ENCODE data around the gene IQGAP2. TPM values are rescaled to one million over a fixed set of nuclear protein-coding genes. Genes with fewer than 3 reads are reported as not detected.
"Not testable (repeated sequence)": the region's sequence is repeated elsewhere in the genome, so short reads cannot be mapped to it uniquely, and the experiment has no call there.

Gene IQGAP2, protein sequence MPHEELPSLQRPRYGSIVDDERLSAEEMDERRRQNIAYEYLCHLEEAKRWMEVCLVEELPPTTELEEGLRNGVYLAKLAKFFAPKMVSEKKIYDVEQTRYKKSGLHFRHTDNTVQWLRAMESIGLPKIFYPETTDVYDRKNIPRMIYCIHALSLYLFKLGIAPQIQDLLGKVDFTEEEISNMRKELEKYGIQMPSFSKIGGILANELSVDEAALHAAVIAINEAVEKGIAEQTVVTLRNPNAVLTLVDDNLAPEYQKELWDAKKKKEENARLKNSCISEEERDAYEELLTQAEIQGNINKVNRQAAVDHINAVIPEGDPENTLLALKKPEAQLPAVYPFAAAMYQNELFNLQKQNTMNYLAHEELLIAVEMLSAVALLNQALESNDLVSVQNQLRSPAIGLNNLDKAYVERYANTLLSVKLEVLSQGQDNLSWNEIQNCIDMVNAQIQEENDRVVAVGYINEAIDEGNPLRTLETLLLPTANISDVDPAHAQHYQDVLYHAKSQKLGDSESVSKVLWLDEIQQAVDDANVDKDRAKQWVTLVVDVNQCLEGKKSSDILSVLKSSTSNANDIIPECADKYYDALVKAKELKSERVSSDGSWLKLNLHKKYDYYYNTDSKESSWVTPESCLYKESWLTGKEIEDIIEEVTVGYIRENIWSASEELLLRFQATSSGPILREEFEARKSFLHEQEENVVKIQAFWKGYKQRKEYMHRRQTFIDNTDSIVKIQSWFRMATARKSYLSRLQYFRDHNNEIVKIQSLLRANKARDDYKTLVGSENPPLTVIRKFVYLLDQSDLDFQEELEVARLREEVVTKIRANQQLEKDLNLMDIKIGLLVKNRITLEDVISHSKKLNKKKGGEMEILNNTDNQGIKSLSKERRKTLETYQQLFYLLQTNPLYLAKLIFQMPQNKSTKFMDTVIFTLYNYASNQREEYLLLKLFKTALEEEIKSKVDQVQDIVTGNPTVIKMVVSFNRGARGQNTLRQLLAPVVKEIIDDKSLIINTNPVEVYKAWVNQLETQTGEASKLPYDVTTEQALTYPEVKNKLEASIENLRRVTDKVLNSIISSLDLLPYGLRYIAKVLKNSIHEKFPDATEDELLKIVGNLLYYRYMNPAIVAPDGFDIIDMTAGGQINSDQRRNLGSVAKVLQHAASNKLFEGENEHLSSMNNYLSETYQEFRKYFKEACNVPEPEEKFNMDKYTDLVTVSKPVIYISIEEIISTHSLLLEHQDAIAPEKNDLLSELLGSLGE (N-terminal part only)
- 36.8 and 80.7 TPM in 2 replicates for total RNA-seq (2014; rRNA removed; shearing (Covaris generic))

DNA sequence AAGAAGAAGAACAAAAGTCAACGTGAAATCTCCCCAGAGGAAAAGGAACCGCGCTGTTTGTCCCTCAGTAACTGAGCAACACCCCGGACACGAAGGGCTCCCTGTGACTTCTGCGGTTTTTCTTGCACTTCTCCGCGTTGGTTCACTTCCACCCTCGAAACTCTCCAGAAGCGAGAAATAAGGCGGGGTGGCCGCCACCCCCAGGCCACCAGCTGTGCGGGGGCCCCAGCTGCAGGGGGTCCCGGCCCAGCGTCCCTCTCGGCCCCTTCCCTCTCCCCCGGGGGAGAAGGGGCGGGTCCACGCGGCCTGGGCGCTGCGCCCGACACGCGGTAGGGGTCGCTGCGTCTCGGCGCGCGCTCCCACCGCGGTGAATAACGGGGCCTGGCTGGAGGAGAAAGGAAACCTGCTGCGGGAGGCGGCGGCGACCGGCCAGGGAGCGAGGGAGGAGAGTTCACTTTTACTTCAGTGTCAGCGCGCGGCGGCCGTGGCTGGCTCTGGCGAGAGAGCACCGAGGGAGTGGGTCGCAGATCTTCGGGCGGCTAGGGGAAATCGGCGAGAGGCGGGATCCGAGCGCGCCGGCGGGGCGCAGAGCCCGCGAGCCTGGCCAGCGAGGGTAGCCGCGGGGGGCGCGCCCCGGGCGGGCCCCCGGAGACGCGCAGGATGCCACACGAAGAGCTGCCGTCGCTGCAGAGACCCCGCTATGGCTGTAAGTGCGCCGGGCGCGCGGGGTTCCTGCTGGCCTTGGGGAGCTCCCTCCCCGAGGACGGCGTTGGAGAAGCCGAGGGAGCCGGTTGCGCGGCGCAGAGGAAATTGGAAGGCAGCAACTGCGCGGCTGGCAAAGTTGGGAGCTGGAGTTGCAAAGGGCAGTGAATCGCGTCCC is at the start of gene IQGAP2:
TSS of gene IQGAP2 (plus strand) at position 400 of the 880 bp plus-strand sequence. CDS start at position 661, 261 bp downstream.
- peak; percentile 93 for DNase-seq
- H3K4me3 ChIP-seq (ENCODE audit: insufficient read depth, low read depth, low read length), result peak within 1 kb of the TSS; percentile 78
- H3K27me3 ChIP-seq (ENCODE audit: control insufficient read depth, insufficient read depth, low read length), result no peaks in the 10 kb centered on the region
- H3K36me3 ChIP-seq (replicated peaks; ENCODE audit: control insufficient read depth, insufficient read depth, low read length), result no peaks in the 10 kb centered on the region

DNA sequence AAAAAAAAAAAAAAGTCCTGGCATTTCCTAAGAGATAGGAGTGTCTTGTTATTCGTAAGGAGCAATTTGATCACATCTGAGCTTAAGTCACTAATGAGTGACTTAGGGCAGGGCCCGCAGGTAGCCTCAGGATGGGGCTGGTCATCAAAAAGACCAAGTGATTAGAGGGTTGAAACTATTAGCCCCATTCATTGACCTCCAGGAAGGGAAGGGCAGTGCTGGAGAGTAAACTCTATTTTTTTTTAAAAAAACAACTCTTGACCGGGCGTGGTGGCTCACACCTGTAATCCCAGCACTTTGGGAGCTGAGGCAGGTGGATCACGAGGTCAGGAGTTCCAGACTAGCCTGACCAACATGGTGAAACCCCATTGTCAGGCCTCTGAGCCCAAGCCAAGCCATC is 46.2 kb upstream of the IQGAP2 start:
- H3K4me3 ChIP-seq (ENCODE audit: insufficient read depth, low read depth, low read length), result no peak overlapping the region
- no peaks in the 10 kb centered on the region for H3K36me3 ChIP-seq (replicated peaks; ENCODE audit: control insufficient read depth, insufficient read depth, low read length)
- DNase-seq, result no peak
- no peaks in the 10 kb centered on the region for H3K27me3 ChIP-seq (ENCODE audit: control insufficient read depth, insufficient read depth, low read length)

DNA sequence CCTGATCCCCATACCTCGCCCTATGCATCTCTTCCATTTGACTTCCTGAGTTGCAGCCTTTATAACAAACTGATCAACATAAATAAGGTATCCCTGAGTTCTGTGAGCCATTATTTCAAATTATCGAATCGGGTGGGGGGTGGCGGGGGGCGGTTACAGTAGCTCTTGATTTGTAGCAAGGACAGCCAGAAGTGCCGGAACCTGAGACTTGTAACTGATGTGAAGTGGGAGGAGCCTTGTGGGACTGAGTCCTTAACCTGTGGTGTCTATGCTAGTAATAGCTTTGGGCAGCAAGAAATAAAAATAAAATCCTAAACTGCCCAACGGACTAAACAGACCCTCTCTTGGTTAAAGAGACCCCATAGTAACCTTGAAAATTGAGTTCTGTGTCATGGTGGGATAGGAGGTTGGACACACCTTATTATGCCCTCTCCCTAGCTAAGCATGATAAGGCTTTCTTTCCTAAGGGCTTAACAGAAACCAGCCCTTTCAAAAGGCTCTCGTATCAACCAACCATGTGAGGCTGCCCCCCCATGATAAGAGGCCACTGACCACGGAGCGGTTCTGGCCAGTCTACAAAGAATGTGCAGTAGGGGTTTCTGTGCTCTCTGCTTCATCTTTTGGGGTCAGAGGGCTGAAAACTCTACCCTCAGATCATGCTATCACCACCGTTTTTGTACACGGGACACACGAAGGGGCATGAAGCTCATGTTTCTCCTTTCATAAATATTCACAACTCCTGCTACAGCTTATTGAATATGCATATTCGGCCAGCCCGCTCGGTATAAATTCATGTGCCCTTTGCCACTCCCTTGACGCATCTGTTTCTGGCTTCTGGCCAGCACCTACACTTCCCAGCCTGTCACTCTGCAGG is 39.5 kb upstream of the IQGAP2 start:
- no peak overlapping the region for H3K4me3 ChIP-seq (ENCODE audit: insufficient read depth, low read depth, low read length)
- no peaks in the 10 kb centered on the region for H3K36me3 ChIP-seq (replicated peaks; ENCODE audit: control insufficient read depth, insufficient read depth, low read length)
- no peaks in the 10 kb centered on the region for H3K27me3 ChIP-seq (ENCODE audit: control insufficient read depth, insufficient read depth, low read length)
- DNase-seq, result no peak

DNA sequence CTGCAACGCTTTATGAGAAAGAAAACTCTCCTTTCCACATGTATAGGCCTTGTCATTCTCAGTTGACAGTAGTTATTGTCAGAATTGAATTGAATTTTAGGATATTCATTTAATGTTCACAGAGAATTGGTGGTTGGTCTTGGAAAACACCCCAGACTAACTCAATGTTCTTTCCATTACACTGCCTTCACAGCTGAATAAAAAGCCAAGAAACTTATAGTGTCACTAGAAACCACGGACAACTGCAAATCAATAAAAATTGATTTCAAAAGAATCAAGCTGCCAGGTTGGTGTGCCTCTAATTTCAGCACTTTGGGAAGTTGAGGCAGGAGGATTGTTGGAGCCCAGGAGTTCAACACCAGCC is 38.9 kb upstream of the IQGAP2 start:
- Histone ChIP-seq H3K27me3 (ENCODE audit: control insufficient read depth, insufficient read depth, low read length) (no peaks in the 10 kb centered on the region), H3K36me3 (replicated peaks; ENCODE audit: control insufficient read depth, insufficient read depth, low read length) (no peaks in the 10 kb centered on the region), H3K4me3 (ENCODE audit: insufficient read depth, low read depth, low read length) (no peak overlapping the region)
- DNase-seq, result no peak

DNA sequence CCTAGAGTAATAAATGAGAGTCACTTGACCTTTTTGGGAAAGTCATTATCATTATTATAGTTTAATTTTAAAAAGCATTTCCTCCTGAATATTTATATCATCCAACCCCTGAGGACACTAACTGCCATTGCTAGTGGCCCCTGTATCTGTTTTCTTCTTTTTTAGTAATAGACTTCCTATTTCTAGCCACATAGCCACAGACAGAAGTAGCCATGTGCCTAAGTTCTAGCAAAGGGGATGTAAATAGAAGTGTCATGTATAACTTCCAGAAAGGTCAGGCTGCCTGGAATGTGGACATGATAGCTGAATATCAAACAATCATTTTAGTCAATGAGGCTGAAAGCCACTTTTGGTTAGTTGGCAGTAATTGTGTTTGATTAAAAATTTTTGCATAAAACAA is 37.5 kb upstream of the IQGAP2 start:
- Histone ChIP-seq H3K27me3 (ENCODE audit: control insufficient read depth, insufficient read depth, low read length) (no peaks in the 10 kb centered on the region), H3K36me3 (replicated peaks; ENCODE audit: control insufficient read depth, insufficient read depth, low read length) (no peaks in the 10 kb centered on the region), H3K4me3 (ENCODE audit: insufficient read depth, low read depth, low read length) (no peak overlapping the region)
- DNase-seq, result no peak

DNA sequence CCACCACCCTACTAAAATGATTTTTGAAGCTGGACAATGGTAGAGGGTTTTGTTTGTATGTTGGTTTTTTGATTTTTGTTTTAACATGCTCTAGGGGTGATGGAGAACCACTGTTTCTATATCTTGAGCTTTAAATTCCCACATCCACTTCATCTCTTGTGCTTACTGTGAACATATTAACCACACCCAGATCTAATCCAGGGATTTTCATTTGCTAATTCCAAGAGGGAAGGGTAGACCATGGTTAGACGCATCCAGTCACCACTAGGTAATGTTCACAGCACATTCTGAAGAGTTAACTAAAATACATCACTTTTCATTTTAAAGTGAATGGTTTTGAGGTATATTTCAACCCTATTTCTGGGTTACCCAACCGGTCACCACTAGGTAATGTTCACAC is 36.5 kb upstream of the IQGAP2 start:
- Histone ChIP-seq H3K36me3 (replicated peaks; ENCODE audit: control insufficient read depth, insufficient read depth, low read length) (no peaks in the 10 kb centered on the region), H3K27me3 (ENCODE audit: control insufficient read depth, insufficient read depth, low read length) (no peaks in the 10 kb centered on the region), H3K4me3 (ENCODE audit: insufficient read depth, low read depth, low read length) (no peak overlapping the region)
- no peak for DNase-seq

DNA sequence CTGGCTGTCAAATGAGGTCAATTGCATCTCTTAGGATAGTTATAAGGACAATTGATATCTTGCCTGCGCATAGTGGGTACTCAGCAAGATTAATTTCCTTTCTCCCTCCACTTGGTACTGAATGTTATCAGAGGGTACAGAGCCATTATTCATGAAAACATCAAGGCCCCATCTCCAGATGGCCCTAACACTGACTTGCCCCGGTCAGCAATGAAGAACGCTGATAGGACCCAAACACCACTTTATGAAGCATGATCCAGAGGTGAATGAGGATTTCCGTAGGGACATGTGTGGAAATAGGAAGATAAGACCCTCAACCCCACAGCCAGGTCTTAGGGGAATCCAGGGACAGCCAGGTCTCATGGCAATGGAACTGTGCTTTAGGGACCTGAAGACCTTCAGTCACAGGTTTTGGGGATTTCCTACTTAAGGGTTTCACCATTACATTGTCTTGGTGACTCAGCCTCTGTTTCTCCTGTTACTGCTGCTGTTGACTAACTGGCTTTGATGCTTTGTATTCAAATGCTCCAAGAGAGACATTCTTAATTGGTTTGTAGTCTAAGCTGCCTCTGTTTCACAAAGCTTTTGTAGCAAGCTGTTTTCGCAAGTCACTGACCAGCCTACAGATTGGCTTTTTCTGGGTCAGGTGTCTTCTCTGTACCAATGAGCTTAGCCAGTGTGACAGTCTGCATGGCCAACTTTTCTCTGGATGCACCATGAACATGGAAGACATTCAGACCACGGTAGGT is 35.3 kb upstream of the IQGAP2 start:
- H3K4me3 ChIP-seq (ENCODE audit: insufficient read depth, low read depth, low read length), result no peak overlapping the region
- DNase-seq, result no peak
- no peaks in the 10 kb centered on the region for H3K36me3 ChIP-seq (replicated peaks; ENCODE audit: control insufficient read depth, insufficient read depth, low read length)
- H3K27me3 ChIP-seq (ENCODE audit: control insufficient read depth, insufficient read depth, low read length), result no peaks in the 10 kb centered on the region

DNA sequence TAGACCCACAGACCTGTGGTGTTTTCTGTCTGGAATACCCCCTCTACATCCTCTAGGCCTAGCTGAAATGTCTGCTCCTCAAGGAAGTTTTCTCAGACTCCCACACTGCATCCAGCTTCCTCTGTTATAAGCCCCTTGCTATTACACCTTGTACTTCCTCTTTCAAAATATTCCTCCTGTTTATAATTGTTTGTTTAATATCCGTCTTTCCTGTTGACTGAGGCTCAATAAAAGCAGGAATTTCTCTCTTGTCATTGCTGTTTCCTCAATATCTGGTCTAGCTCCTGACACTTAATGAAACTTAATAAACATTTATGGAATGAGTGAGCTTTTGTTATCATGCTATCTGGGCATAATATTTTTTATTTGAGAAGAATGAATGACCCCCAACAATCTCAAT is 34.1 kb upstream of the IQGAP2 start:
- no peaks in the 10 kb centered on the region for H3K27me3 ChIP-seq (ENCODE audit: control insufficient read depth, insufficient read depth, low read length)
- no peaks in the 10 kb centered on the region for H3K36me3 ChIP-seq (replicated peaks; ENCODE audit: control insufficient read depth, insufficient read depth, low read length)
- H3K4me3 ChIP-seq (ENCODE audit: insufficient read depth, low read depth, low read length), result no peak overlapping the region
- no peak for DNase-seq

DNA sequence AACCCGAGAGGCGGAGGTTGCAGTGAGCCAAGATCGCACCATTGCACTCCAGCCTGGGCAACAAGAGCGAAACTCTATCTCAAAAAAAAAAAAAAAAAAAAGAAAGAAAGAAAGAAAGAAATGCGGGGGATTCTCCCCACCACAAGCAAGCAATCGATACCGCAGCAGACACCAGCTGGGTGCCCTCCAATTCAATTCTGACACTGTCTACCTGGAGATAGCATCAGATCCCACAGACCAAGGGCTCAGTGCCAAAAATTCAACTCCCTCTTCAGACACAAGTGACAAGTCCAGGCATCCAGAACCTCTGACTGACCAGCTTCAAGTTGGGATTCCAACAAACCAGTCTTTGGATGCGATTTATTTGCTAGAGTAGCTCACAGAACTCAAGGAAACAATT is 33.4 kb upstream of the IQGAP2 start:
- not testable (repeated sequence) for H3K36me3 ChIP-seq (replicated peaks; ENCODE audit: control insufficient read depth, insufficient read depth, low read length); H3K4me3 ChIP-seq (ENCODE audit: insufficient read depth, low read depth, low read length); H3K27me3 ChIP-seq (ENCODE audit: control insufficient read depth, insufficient read depth, low read length); DNase-seq

DNA sequence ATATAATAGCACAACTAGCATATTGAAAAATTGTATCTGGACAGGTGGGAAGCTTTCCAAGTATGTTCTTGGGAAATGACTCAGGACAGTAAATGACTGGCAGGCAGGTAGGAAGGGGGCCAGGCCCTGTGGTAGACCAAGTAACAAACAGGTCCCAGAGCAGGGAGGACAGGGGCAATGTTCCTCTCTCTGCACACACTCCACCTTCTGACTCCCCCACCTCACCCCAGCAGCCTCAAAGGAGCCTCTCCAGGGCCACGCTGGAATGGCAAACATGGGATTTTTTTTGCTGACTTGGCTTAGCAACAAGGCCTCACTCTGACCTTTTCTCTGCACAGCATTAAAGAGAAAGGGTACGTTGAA is 31.1 kb upstream of the IQGAP2 start:
- H3K27me3 ChIP-seq (ENCODE audit: control insufficient read depth, insufficient read depth, low read length), result no peaks in the 10 kb centered on the region
- no peak for DNase-seq
- H3K4me3 ChIP-seq (ENCODE audit: insufficient read depth, low read depth, low read length), result no peak overlapping the region
- H3K36me3 ChIP-seq (replicated peaks; ENCODE audit: control insufficient read depth, insufficient read depth, low read length), result no peaks in the 10 kb centered on the region

DNA sequence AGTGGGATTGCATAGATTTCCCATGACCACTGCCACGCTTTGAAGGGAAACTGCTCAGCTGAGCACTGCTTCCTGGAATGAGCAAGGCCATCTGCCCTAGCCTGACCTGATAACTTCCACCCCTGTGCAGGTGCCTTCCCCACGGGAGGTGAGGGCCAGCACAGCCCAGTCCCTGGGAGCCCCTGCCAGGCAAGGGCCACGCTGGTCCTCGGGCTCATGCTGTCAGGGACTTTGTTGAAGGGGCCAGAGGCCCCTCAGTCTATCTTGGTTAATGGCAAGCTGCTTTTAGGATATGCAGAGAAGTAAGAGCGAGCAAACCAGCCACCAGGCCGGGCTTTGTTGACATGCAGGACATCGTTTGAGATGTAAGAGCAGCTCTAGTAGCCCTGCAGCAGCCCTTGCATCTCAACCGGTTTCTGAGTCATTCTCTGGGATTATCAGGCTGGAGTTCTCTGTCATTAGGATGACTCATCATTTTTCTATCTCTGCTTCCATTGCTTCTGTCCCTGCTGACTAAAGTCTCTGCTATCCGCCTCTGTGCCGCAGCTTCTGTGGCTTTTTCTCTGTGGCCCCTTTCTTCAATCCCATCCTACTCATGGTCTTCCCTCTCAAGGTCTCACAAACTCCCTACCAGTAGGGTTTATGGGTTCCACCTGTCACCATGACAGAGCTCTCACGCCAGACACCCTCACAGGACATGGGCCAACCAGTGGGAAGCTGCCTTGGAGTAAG is 30.6 kb upstream of the IQGAP2 start:
- no peaks in the 10 kb centered on the region for H3K36me3 ChIP-seq (replicated peaks; ENCODE audit: control insufficient read depth, insufficient read depth, low read length)
- DNase-seq, result peak; percentile 41
- no peaks in the 10 kb centered on the region for H3K27me3 ChIP-seq (ENCODE audit: control insufficient read depth, insufficient read depth, low read length)
- no peak overlapping the region for H3K4me3 ChIP-seq (ENCODE audit: insufficient read depth, low read depth, low read length)

DNA sequence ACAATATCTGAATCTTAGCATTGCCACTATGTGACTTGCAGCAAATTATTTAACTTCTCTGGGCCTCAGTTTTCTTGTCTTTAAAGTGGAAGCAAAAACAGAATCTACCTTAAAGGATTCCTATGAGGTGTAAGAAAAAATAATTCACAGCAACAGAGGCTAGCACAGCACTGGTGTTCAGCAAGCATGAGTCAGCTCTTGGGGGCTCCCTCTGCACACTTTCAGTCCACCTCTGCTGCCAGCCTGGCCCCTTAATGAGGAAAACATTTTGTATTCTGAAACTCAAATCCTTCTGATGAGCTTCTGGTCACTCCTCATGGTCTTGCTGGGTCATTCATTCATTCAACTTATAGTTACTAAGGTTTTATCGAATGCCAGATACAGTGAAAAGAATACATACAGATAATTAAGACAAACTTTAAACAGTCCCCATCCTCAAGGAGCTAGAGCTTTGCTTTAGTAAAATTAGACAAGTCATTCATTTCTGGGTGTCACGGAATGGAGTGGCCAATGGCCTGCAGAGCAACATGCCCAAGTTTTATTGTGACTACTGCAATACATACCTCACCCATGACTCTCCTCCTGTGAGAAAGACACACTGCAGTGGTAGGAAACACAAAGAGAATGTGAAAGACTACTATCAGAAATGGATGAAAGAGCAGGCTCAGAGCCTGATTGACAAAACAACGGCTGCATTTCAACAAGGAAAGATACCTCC is 26.8 kb upstream of the IQGAP2 start:
- H3K36me3 ChIP-seq (replicated peaks; ENCODE audit: control insufficient read depth, insufficient read depth, low read length), result no peaks in the 10 kb centered on the region
- H3K27me3 ChIP-seq (ENCODE audit: control insufficient read depth, insufficient read depth, low read length), result no peaks in the 10 kb centered on the region
- DNase-seq, result no peak
- no peak overlapping the region for H3K4me3 ChIP-seq (ENCODE audit: insufficient read depth, low read depth, low read length)

Data from H7 (cell line).